Bronchial epithelial cell (primary cell): ENCODE results near the gene HIRIP3. TPM values are rescaled to one million over a fixed set of nuclear protein-coding genes. Genes with fewer than 3 reads are reported as not detected.

Experiments
- DNase-seq: peaks from one replicate; pipeline ENCODE4 v3.0.0-alpha.2; 2010; ENCODE audit warnings: low read depth
- FAIRE-seq: peaks from 2 replicates; lab custom pipeline; 2011; peaks lifted over from hg19 to GRCh38; lab: Jason Lieb, UNC
- H3K27me3 ChIP-seq: 2 replicates; pipeline ENCODE4 v1.5.1; 2011; ENCODE audit warnings: low read length; ENCODE audit not compliant: control insufficient read depth, insufficient read depth
- H3K36me3 ChIP-seq: 2 replicates; pipeline ENCODE4 v1.5.1; 2011; ENCODE audit warnings: low read length; ENCODE audit not compliant: control insufficient read depth, insufficient read depth
- H3K4me3 ChIP-seq: 2 replicates; pipeline ENCODE4 v1.5.1; 2011; ENCODE audit warnings: mild to moderate bottlenecking, low read depth, low read length, control low read depth
- CTCF ChIP-seq: IDR thresholded peaks from 2 replicates; pipeline ENCODE4 v1.5.1; 2011; ENCODE audit warnings: mild to moderate bottlenecking, moderate library complexity, low read length, control low read depth, inconsistent platforms; ENCODE audit not compliant: insufficient read depth, severe bottlenecking
- total RNA-seq: library from RNA; depleted of rRNA; stranded (reverse); fragments of >200 nt; gene quantifications from 2 replicates; pipeline ENCODE4 v1.2.1, GENCODE V29; 2014

Gene HIRIP3
- total RNA-seq, 1 donor from 2014 or later: 6.8 TPM

DNA sequence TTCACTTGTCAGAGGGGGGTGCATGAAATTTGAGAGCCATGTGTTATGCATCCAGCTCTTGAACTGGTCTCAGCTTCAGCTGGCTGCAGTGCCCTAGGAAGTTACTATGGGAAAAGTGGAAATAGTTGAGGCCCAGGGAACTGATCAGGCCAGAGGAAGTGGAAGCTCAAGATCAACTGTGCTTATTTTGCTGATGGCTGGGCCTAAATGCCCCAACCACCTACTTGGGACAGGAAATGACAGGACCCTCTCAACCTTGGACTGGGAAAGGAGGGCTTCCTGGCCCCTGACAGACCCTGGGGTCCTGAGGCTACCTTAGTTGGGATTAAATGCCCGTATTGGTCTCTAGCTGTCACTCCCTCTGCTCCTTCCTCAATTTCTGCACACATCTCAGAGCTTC lies 22.9 kb downstream of the HIRIP3 start:
- FAIRE-seq: no peak
- Histone ChIP-seq H3K4me3 (no peak overlapping the region), H3K27me3 (no peaks in the 10 kb centered on the region), H3K36me3 (peaks cover 11% of the 10 kb centered on the region)
- TF ChIP-seq CTCF: no peak
- no peak for DNase-seq

- Histone ChIP-seq H3K27me3 (no peaks in the 10 kb centered on the region), H3K4me3 (no peak overlapping the region), H3K36me3 (peaks cover 9% of the 10 kb centered on the region)
- DNase-seq (no peak), FAIRE-seq (no peak)
- no peak for TF ChIP-seq CTCF
These were observed 24.1 kb downstream of the HIRIP3 start for GRCh38 chr16:29971304-29971703.

GRCh38 chr16:29968205-29968604 lies 27.2 kb downstream of the HIRIP3 start:
- FAIRE-seq: no peak

GRCh38 chr16:29963021-29963743 lies 32.2 kb downstream of the HIRIP3 start:
- TF ChIP-seq CTCF: no peak
- Histone ChIP-seq H3K27me3 (no peaks in the 10 kb centered on the region), H3K4me3 (no peak overlapping the region), H3K36me3 (peaks cover 10% of the 10 kb centered on the region)
- DNase-seq: no peak
- no peak for FAIRE-seq

More at GRCh38 chr16:29968205-29968604, 27.2 kb downstream of the HIRIP3 start:
- peaks cover 15% of the 10 kb centered on the region for H3K36me3 ChIP-seq
- no peaks in the 10 kb centered on the region for H3K27me3 ChIP-seq
- no peak overlapping the region for H3K4me3 ChIP-seq
- TF ChIP-seq CTCF: no peak
- no peak for DNase-seq

DNA sequence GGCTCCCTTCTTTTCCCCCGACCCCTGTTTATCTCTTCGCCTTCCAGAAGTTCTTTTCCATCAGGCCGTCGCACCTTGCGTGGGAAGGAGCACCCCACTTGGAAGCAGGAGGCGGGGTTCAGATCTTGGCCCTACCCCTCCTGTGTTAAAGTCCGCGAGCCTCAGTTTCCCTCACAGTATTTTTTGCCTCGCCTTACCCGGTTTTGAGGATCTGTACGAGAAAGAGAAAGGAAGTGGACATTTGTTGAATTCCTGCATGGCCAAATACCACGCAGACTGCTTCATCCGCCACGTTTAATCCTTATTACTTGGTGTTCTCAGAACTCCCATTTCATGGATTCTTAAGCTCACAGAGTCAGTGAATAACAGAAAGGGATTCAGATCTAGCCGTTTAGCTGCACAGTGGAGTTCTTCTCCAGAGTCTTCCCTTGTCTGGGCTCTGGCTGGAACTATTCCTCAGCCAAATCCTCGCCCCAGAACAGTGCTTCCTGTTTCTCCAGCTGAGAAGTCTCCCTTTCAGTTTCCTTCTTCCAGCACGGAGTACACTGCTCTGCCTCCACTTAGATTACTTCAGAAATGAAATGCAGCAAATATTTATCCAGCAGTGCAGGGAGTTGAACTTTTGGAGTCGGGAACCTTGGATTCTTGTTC lies 32.9 kb downstream of the HIRIP3 start:
- TF ChIP-seq CTCF: no peak
- no peak for FAIRE-seq
- Histone ChIP-seq H3K4me3 (peak overlapping the region; percentile 81), H3K27me3 (no peaks in the 10 kb centered on the region), H3K36me3 (peaks cover 6% of the 10 kb centered on the region)
- DNase-seq: peak; percentile 21
